A549 (cell line): ENCODE data around the gene TBATA. TPM values are rescaled to one million over a fixed set of nuclear protein-coding genes. Genes with fewer than 3 reads are reported as not detected.

Source experiments
- ATAC-seq, 2 experiments: fragments of 200-7000 bp in 1 of 2; fragments of >200 bp in 1 of 2; cut with Nextera tagmentation in 1 of 2; cut with Tn5 transposase in 1 of 2; 3 replicates each; pipeline versions ENCODE4 v1.8.0 to v1.9.1; 2018 to 2020; ENCODE audit warnings: mild to moderate bottlenecking in 1 of 2, moderate library complexity in 1 of 2
- CTCF ChIA-PET: fragments of 300-600 bp; sonication (Branson Sonifier 250); formaldehyde crosslinking; extraction: SDS; loops from one replicate; lab custom pipeline; 2021; ENCODE audit warnings: antibody characterized with exemption, inconsistent platforms; lab: Yijun Ruan, JAX
- POLR2A ChIA-PET: fragments of 350-600 bp; formaldehyde crosslinking; extraction: SDS; loops from one replicate; lab custom pipeline; 2021; ENCODE audit warnings: antibody characterized with exemption, inconsistent platforms; lab: Yijun Ruan, JAX
- DNase-seq, 2 experiments: peaks; one replicate each; pipeline versions ENCODE4 v3.0.0 to v3.0.0-alpha.2; 2011 to 2016; ENCODE audit warnings: low read depth in 1 of 2, low spot score in 1 of 2
- FAIRE-seq: peaks from 2 replicates; lab custom pipeline; 2011; peaks lifted over from hg19 to GRCh38; lab: Jason Lieb, UNC
- H3K27ac ChIP-seq, 2 experiments: fragments of >200 bp; sonication (Bioruptor Twin); formaldehyde crosslinking; 3 replicates each; pipeline ENCODE4 v1.5.1; 2016 to 2017
- H3K4me1 ChIP-seq: fragments of >200 bp; sonication (Bioruptor Twin); formaldehyde crosslinking; 3 replicates; pipeline ENCODE4 v1.6.1; 2016
- H3K4me2 ChIP-seq: fragments of >200 bp; sonication (Bioruptor Twin); formaldehyde crosslinking; 3 replicates; pipeline ENCODE4 v1.6.1; 2016
- H3K4me3 ChIP-seq: fragments of >200 bp; sonication (Bioruptor Twin); formaldehyde crosslinking; 3 replicates; pipeline ENCODE4 v1.5.1; 2016
- H3K9me3 ChIP-seq: fragments of >200 bp; sonication (Bioruptor Twin); formaldehyde crosslinking; 3 replicates; pipeline ENCODE4 v1.6.1; 2016
- BHLHE40 ChIP-seq: IDR thresholded peaks from 2 replicates; pipeline ENCODE4 v1.6.1; 2012; ENCODE audit warnings: low read depth, low read length, inconsistent platforms
- CEBPB ChIP-seq, 2 experiments: fragments of >200 bp in 1 of 2; sonication (Bioruptor Twin) in 1 of 2; formaldehyde crosslinking in 1 of 2; IDR thresholded peaks; 2 replicates each; pipeline ENCODE4 v1.6.1; 2012 to 2016
- CHD4 ChIP-seq: fragments of 200-600 bp; sonication (generic); IDR thresholded peaks from 2 replicates; pipeline ENCODE4 v1.6.1; 2016; ENCODE audit warnings: antibody characterized with exemption, mild to moderate bottlenecking, borderline replicate concordance
- E2F6 ChIP-seq: IDR thresholded peaks from 2 replicates; pipeline ENCODE4 v1.6.1; 2012; ENCODE audit warnings: low read depth, borderline replicate concordance
- EHF ChIP-seq: fragments of 250-450 bp; sonication (Bioruptor Pico); IDR thresholded peaks from 2 replicates; pipeline ENCODE4 v1.5.0; 2020; ENCODE audit warnings: mild to moderate bottlenecking
- ELK1 ChIP-seq: fragments of 150-350 bp; IDR thresholded peaks from 2 replicates; pipeline ENCODE4 v1.6.1; 2014; ENCODE audit warnings: low read depth, mild to moderate bottlenecking, low read length
- EP300 ChIP-seq, 2 experiments: fragments of >200 bp; sonication (Bioruptor Twin); formaldehyde crosslinking; IDR thresholded peaks; 2 replicates in 1 of 2; 3 replicates in 1 of 2; pipeline ENCODE4 v1.6.1; 2016 to 2017
- FOSL2 ChIP-seq, 2 experiments: fragments of 450-650 bp in 1 of 2; fragments of >200 bp in 1 of 2; sonication (Bioruptor Twin) in 1 of 2; formaldehyde crosslinking; IDR thresholded peaks; 2 replicates each; pipeline versions ENCODE4 v1.5.0 to v1.6.1; 2016 to 2020; ENCODE audit warnings: mild to moderate bottlenecking in 1 of 2, moderate library complexity in 1 of 2
- HDAC2 ChIP-seq: fragments of 200-600 bp; sonication (generic); IDR thresholded peaks from 2 replicates; pipeline ENCODE4 v1.6.1; 2016
- HES2 ChIP-seq: fragments of >200 bp; sonication (Bioruptor Twin); formaldehyde crosslinking; IDR thresholded peaks from 2 replicates; pipeline ENCODE4 v1.6.1; 2016
- HEYL ChIP-seq: fragments of 250-450 bp; sonication (Bioruptor Pico); IDR thresholded peaks from 2 replicates; pipeline ENCODE4 v1.8.0; 2021; ENCODE audit warnings: mild to moderate bottlenecking, moderate library complexity
- HOXB5 ChIP-seq: fragments of 250-450 bp; sonication (Bioruptor Pico); IDR thresholded peaks from 2 replicates; pipeline ENCODE4 v1.5.0; 2020; ENCODE audit warnings: mild to moderate bottlenecking, moderate library complexity
- MAFK ChIP-seq: fragments of 450-650 bp; IDR thresholded peaks from 2 replicates; pipeline ENCODE4 v1.6.1; 2014; ENCODE audit not compliant: partially characterized antibody
- MAZ ChIP-seq: fragments of 150-350 bp; IDR thresholded peaks from 2 replicates; pipeline ENCODE4 v1.6.1; 2014; ENCODE audit warnings: antibody characterized with exemption, low read depth, low read length, borderline replicate concordance
- MYC ChIP-seq: IDR thresholded peaks from 2 replicates; pipeline ENCODE4 v1.6.1; 2012; ENCODE audit warnings: mild to moderate bottlenecking, inconsistent platforms, low read length, improper control_type of control experiment, borderline replicate concordance
- NR3C1 ChIP-seq: fragments of >200 bp; sonication (Bioruptor Twin); formaldehyde crosslinking; IDR thresholded peaks from 3 replicates; pipeline ENCODE4 v1.6.1; 2017
- PBX3 ChIP-seq: IDR thresholded peaks from 2 replicates; pipeline ENCODE4 v1.6.1; 2012
- PHF8 ChIP-seq: fragments of 200-600 bp; sonication (generic); IDR thresholded peaks from 2 replicates; pipeline ENCODE4 v1.6.1; 2016; ENCODE audit warnings: low read depth, mild to moderate bottlenecking, antibody characterized with exemption, moderate library complexity, borderline replicate concordance
- RAD21 ChIP-seq, 2 experiments: fragments of >200 bp in 1 of 2; sonication (Bioruptor Twin) in 1 of 2; formaldehyde crosslinking in 1 of 2; IDR thresholded peaks in 1 of 2; conservative IDR thresholded peaks in 1 of 2; 2 replicates in 1 of 2; 3 replicates in 1 of 2; pipeline ENCODE4 v1.6.1; 2012 to 2018; ENCODE audit warnings: inconsistent platforms in 1 of 2
- RARB ChIP-seq: fragments of 250-450 bp; sonication (Bioruptor Pico); IDR thresholded peaks from 2 replicates; pipeline ENCODE4 v1.8.0; 2021; ENCODE audit warnings: mild to moderate bottlenecking, moderate library complexity
- RCOR1 ChIP-seq: fragments of 150-350 bp; IDR thresholded peaks from 2 replicates; pipeline ENCODE4 v1.6.1; 2014; ENCODE audit warnings: antibody characterized with exemption, low read length, low read depth
- RNF2 ChIP-seq: fragments of 200-600 bp; sonication (generic); IDR thresholded peaks from 2 replicates; pipeline ENCODE4 v1.6.1; 2016; ENCODE audit warnings: low read depth, mild to moderate bottlenecking, antibody characterized with exemption, moderate library complexity, borderline replicate concordance
- TFCP2L1 ChIP-seq: fragments of 250-450 bp; sonication (Bioruptor Pico); IDR thresholded peaks from 2 replicates; pipeline ENCODE4 v1.5.0; 2021; ENCODE audit warnings: mild to moderate bottlenecking
- TP53 ChIP-seq: fragments of 250-450 bp; sonication (Bioruptor Pico); IDR thresholded peaks from 2 replicates; pipeline ENCODE4 v1.5.0; 2021; ENCODE audit warnings: mild to moderate bottlenecking, moderate library complexity
- ZC3H11A ChIP-seq: fragments of 450-650 bp; IDR thresholded peaks from 2 replicates; pipeline ENCODE4 v1.6.1; 2014; ENCODE audit warnings: antibody characterized with exemption, mild to moderate bottlenecking
- ZNF302 ChIP-seq: fragments of 250-450 bp; sonication (Bioruptor Pico); IDR thresholded peaks from 2 replicates; pipeline ENCODE4 v1.9.0; 2021; ENCODE audit warnings: inconsistent platforms, mild to moderate bottlenecking, moderate library complexity
- ZSCAN20 ChIP-seq: fragments of 250-450 bp; sonication (Bioruptor Pico); IDR thresholded peaks from 2 replicates; pipeline ENCODE4 v1.8.0; 2022; ENCODE audit warnings: mild to moderate bottlenecking, moderate library complexity
- whole genome bisulfite sequencing: methylation state at CpG from one replicate; pipeline ENCODE4 v1.1.6; 2017; ENCODE audit errors: missing lambda C conversion rate; 5-methylcytosine and 5-hydroxymethylcytosine counted together
- polyA plus RNA-seq, 4 experiments: library from polyadenylated mRNA; depleted of rRNA in 3 of 4; stranded (reverse); fragments of >200 nt; fragmentation: RNase III in 1 of 4; extraction: RNeasy Plus Mini Kit Qiagen cat#74134 plus additional on column Dnase treatment in 1 of 4; gene quantifications; 2 replicates in 3 of 4; 3 replicates in 1 of 4; pipeline ENCODE4 v1.2.3, GENCODE V29; 2011 to 2017
- TF ChIP-seq, protein P1 (sequence below): fragments of 250-450 bp; sonication (Bioruptor Pico); IDR thresholded peaks from 2 replicates; pipeline ENCODE4 v1.5.0; 2021; ENCODE audit warnings: mild to moderate bottlenecking, moderate library complexity, borderline replicate concordance
- TF ChIP-seq, protein P2 (sequence below): fragments of 250-450 bp; sonication (Bioruptor Pico); IDR thresholded peaks from 2 replicates; pipeline ENCODE4 v1.5.0; 2020; ENCODE audit warnings: low read depth, mild to moderate bottlenecking, moderate library complexity

Gene TBATA
- polyA plus RNA-seq, 2 of the 4 experiments (the other 2 are of a cell fraction): not detected

GRCh38 chr10:70784016-70784415, 1.2 kb downstream of the TBATA start:
- no peak for FAIRE-seq
- CTCF ChIA-PET: no interaction called here
- TF ChIP-seq ZC3H11A (no peak), ZNF302 (CRISPR knock-in tag) (no peak), MAFK (no peak), RARB (CRISPR knock-in tag) (no peak), ELK1 (no peak), RNF2 (no peak), CHD4 (no peak), HDAC2 (no peak), MYC (no peak), FOSL2 (IDR thresholded peaks at IDR 0.05) (no peak), FOSL2 (CRISPR knock-in tag; IDR thresholded peaks at IDR 0.05) (no peak), TP53 (CRISPR knock-in tag) (no peak), BHLHE40 (no peak), TFCP2L1 (CRISPR knock-in tag) (no peak), ZSCAN20 (CRISPR knock-in tag) (no peak), EP300 (IDR thresholded peaks at IDR 0.05) (no peak), RAD21 (conservative IDR thresholded peaks at IDR 0.05 in 1 of 2, IDR thresholded peaks at IDR 0.05 in 1 of 2) (no peak), PHF8 (no peak), HEYL (CRISPR knock-in tag) (no peak)
- TF ChIP-seq, protein P1, sequence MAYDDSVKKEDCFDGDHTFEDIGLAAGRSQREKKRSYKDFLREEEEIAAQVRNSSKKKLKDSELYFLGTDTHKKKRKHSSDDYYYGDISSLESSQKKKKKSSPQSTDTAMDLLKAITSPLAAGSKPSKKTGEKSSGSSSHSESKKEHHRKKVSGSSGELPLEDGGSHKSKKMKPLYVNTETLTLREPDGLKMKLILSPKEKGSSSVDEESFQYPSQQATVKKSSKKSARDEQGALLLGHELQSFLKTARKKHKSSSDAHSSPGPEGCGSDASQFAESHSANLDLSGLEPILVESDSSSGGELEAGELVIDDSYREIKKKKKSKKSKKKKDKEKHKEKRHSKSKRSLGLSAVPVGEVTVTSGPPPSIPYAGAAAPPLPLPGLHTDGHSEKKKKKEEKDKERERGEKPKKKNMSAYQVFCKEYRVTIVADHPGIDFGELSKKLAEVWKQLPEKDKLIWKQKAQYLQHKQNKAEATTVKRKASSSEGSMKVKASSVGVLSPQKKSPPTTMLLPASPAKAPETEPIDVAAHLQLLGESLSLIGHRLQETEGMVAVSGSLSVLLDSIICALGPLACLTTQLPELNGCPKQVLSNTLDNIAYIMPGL (CRISPR knock-in tag): no peak

GRCh38 chr10:70782746-70783680, 2.2 kb downstream of the TBATA start:
- ChIA-PET CTCF (interaction anchor here (0.8 to 1.1 kb wide), 4 partner anchors 9 to 321 kb away, joined by 3 to 4 read pairs (median 3); no protein-coding TSS in a partner anchor), POLR2A (no interaction called here)
- WGBS: 65% methylated on average over 9 of the region's 11 CpGs
- Histone ChIP-seq H3K27ac (no peak overlapping the region), H3K4me1 (no peaks in the 10 kb centered on the region), H3K4me3 (no peak overlapping the region), H3K9me3 (0 out of 3 replicates have a peak, but pooled peaks cover 4% of the 10 kb centered on the region), H3K4me2 (no peak overlapping the region)
- DNase-seq: no peak
- FAIRE-seq: no peak
- TF ChIP-seq CEBPB (IDR thresholded peaks at IDR 0.05): no peak
- TF ChIP-seq, protein P2, sequence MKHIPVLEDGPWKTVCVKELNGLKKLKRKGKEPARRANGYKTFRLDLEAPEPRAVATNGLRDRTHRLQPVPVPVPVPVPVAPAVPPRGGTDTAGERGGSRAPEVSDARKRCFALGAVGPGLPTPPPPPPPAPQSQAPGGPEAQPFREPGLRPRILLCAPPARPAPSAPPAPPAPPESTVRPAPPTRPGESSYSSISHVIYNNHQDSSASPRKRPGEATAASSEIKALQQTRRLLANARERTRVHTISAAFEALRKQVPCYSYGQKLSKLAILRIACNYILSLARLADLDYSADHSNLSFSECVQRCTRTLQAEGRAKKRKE (CRISPR knock-in tag): no peak
- TF ChIP-seq PBX3: no peak
- TF ChIP-seq RARB (CRISPR knock-in tag): no peak
- TF ChIP-seq NR3C1: no peak
- TF ChIP-seq RCOR1: no peak
- no peak for TF ChIP-seq EHF
- TF ChIP-seq HES2: no peak
- TF ChIP-seq MAZ: no peak
- no peak for TF ChIP-seq BHLHE40
- TF ChIP-seq HOXB5 (CRISPR knock-in tag): no peak
- no peak for TF ChIP-seq CHD4
- no peak for TF ChIP-seq E2F6
- no peak for ATAC-seq

More at GRCh38 chr10:70784016-70784415, 1.2 kb downstream of the TBATA start:
- Histone ChIP-seq H3K27ac (no peak overlapping the region), H3K4me3 (no peak overlapping the region), H3K4me2 (no peak overlapping the region), H3K9me3 (peaks cover 4% of the 10 kb centered on the region; the same call in 1 of the 3 replicates), H3K4me1 (no peaks in the 10 kb centered on the region)
- DNase-seq: no peak
- WGBS: 78% methylated on average over 5 of the region's 5 CpGs
- POLR2A ChIA-PET: no interaction called here
- ATAC-seq: no peak
